Body of pancreas (tissue), 4 donors: Measurements from ENCODE around the gene LPAR2. TPM values are rescaled to one million over a fixed set of nuclear protein-coding genes. Genes with fewer than 3 reads are reported as not detected.

Experiments
- ATAC-seq: fragments of 150-250 bp; one replicate; pipeline ENCODE4 v1.9.1; 2016
- DNase-seq, 4 donors: peaks; one replicate each; pipeline ENCODE4 v3.0.0-alpha.2; 2019
- H3K27ac ChIP-seq, 4 donors: fragments of 200-600 bp; sonication (generic); 1 replicate in 3 of 4; 2 replicates in 1 of 4; pipeline versions ENCODE4 v1.5.1 to v1.6.1; 2016 to 2019; ENCODE audit warnings: mild to moderate bottlenecking in 1 of 4, mixed read lengths in 1 of 4, moderate library complexity in 1 of 4
- H3K27me3 ChIP-seq, 2 donors: fragments of 200-600 bp; sonication (generic); one replicate each; pipeline ENCODE4 v1.6.0; 2016; ENCODE audit warnings: mild to moderate bottlenecking in 1 of 2
- H3K36me3 ChIP-seq, 2 donors: fragments of 200-600 bp; sonication (generic); replicated peaks in 1 of 2; 2 replicates each; pipeline ENCODE4 v1.5.1; 2016; ENCODE audit warnings: low read depth in 2 of 2; ENCODE audit not compliant: insufficient read depth in 1 of 2
- H3K4me1 ChIP-seq: fragments of 200-600 bp; sonication (generic); one replicate; pipeline ENCODE4 v1.6.0; 2016
- H3K4me3 ChIP-seq, 2 donors: fragments of 200-600 bp; sonication (generic); 1 replicate in 1 of 2; 2 replicates in 1 of 2; pipeline ENCODE4 v1.5.1; 2016 to 2019
- H3K9me3 ChIP-seq, 3 donors: fragments of 200-600 bp; sonication (generic); 1 replicate in 2 of 3; 2 replicates in 1 of 3; pipeline ENCODE4 v1.5.1; 2016
- POLR2A ChIP-seq, 3 donors: fragments of 450-650 bp; IDR thresholded peaks; one replicate each; pipeline ENCODE4 v1.6.1; 2016; ENCODE audit warnings: antibody characterized with exemption in 3 of 3, mild to moderate bottlenecking in 2 of 3
- whole genome bisulfite sequencing, 2 donors: methylation state at CpG; one replicate each; pipeline ENCODE4 v1.1.5; 2017; 5-methylcytosine and 5-hydroxymethylcytosine counted together
- intact Hi-C: fragments of 100-400 bp; cut with DNase I; formaldehyde crosslinking; loops from one replicate; pipeline ENCODE4 v1.15.1; 2023
- total RNA-seq, 2 donors: library from RNA; depleted of rRNA; stranded (reverse); fragments of >200 nt; gene quantifications; one replicate each; pipeline ENCODE4 v1.1.0, GENCODE V29; 2016
- TF ChIP-seq, protein P1 (sequence below), 7 experiments: fragments of 450-650 bp in 4 of 7; fragments of 200-600 bp in 3 of 7; sonication (generic) in 3 of 7; IDR thresholded peaks; one replicate each; pipeline ENCODE4 v1.5.1; 2016 to 2019; ENCODE audit warnings: antibody characterized with exemption in 7 of 7

LPAR2 gene
- total RNA-seq, 2 donors from 2014 or later, result 14.3 to 20.8 TPM

DNA sequence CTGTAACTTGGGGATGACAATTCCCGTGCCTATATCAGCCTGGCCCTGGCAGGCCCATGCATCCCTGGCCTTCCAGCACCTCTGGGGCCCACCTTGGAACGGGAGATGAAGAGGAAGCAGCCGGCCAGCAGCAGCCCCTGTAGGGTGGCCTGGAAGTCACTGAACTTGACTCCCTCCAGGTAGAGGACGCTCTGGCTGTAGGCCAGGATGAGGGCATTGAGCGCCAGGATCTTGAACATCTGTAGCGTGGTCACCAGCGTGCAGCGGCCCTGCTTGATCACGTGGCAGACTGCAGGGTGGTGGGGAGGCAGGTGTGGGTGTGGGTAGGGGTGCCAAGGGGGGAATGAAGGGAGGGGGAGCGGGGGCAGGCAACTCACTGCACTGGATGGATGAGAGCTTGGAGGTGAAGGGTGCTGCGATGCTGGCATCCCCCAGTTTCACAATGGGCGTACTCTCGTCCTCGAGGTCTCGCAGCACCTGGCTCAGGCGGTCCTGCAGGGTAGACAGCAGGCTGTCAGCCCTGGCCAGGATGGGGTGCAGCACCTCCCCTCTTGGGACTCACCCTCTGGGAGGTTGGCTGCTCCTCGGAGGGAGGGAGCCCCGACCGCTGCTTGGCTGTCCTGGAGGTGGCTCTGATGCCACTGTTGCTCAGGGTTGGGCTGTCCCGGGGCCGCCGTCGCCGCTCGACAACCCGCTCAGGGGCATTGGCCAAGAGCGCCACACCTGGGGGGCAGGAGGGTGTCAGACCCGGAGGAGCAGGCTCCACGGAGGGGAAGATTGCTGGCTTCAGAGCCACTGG is 19.2 kb upstream of the LPAR2 start:
- WGBS, 2 donors, result 90 to 93% methylated on average over 5 to 25 of the region's 29 CpGs
- Histone ChIP-seq H3K4me1 (peaks cover 14% of the 10 kb centered on the region), H3K36me3 (peaks cover 11 to 34% of the 10 kb centered on the region in 2 donors), H3K27ac (no peak overlapping the region), H3K9me3 (no peaks in the 10 kb centered on the region), H3K4me3 (no peak overlapping the region), H3K27me3 (no peaks in the 10 kb centered on the region)
- no peak for ATAC-seq
- no peak for DNase-seq
- intact Hi-C loops, result loop anchor here (5.0 kb wide), 1 partner anchor 120 kb away; the partner anchor contains the start of gene YJEFN3
- TF ChIP-seq, protein P1, sequence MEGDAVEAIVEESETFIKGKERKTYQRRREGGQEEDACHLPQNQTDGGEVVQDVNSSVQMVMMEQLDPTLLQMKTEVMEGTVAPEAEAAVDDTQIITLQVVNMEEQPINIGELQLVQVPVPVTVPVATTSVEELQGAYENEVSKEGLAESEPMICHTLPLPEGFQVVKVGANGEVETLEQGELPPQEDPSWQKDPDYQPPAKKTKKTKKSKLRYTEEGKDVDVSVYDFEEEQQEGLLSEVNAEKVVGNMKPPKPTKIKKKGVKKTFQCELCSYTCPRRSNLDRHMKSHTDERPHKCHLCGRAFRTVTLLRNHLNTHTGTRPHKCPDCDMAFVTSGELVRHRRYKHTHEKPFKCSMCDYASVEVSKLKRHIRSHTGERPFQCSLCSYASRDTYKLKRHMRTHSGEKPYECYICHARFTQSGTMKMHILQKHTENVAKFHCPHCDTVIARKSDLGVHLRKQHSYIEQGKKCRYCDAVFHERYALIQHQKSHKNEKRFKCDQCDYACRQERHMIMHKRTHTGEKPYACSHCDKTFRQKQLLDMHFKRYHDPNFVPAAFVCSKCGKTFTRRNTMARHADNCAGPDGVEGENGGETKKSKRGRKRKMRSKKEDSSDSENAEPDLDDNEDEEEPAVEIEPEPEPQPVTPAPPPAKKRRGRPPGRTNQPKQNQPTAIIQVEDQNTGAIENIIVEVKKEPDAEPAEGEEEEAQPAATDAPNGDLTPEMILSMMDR (IDR thresholded peaks at IDR 0.05), result no peak
- TF ChIP-seq POLR2A (IDR thresholded peaks at IDR 0.05), result no peak

DNA sequence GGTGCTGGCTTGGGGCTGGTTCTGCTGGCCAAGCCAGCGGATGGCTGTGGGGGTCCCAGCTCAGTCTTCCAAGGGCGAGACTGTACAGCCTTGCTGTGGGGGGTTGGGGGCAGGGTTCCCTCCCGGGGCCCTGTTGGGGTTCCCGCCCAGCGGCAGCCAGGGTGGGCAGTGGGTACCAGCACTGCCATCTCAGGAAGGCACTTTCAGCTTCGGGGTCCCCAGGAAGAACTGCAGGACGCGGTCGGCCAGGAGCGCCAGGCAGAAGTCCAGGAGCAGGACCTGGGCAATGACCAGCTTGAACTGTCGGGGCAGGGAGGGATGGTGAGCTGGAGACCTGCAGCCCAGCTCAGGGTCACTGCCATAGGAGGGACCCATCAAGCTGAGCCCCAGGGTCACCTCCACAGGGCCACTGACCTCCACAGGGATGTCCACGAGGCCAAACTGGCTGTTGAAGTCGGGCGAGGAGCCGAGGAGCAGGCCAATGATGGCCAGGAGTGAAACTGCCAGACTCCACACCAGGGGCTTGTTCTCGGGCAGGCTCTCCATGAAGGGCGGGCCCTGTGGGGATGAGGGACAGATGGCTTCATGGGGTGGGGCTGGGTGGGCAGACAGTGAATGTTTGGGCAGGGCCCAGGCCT is 17.3 kb upstream of the LPAR2 start:
- Histone ChIP-seq H3K27me3 (no peaks in the 10 kb centered on the region), H3K27ac (no peak overlapping the region), H3K9me3 (no peaks in the 10 kb centered on the region), H3K4me1 (peaks cover 14% of the 10 kb centered on the region), H3K4me3 (no peak overlapping the region), H3K36me3 (peaks cover 11 to 26% of the 10 kb centered on the region in 2 donors)
- ATAC-seq, result no peak
- no peak for TF ChIP-seq POLR2A (IDR thresholded peaks at IDR 0.05)
- TF ChIP-seq, protein P1 (IDR thresholded peaks at IDR 0.05), result no peak
- WGBS, 2 donors, result 92% methylated on average over 11 of the region's 17 CpGs; no CpG with 5 or more reads in 1 of the 2 donors
- DNase-seq, result no peak
- intact Hi-C loops, result loop anchor here (5.0 kb wide), 1 partner anchor 118 kb away; the partner anchor contains the start of gene YJEFN3

DNA sequence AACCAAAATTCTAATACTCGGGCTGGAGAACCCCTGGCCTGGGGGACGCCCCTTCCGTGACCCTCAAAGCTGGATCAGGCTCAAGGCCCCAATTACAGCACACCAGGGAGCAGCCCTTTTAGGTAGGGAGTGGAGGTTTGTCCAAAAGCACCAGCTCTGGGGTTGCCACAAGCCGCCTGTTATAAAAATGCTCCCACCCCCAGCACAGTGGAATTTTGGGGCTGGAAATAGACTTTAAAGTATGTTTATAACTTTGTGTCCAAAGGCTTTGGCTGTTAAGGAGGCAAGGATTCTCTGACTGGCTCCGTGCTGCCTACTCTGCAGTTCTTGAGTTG is 16.0 kb upstream of the LPAR2 start:
- H3K4me1 ChIP-seq, result peaks cover 14% of the 10 kb centered on the region
- WGBS, 2 donors, result 23 to 24% methylated on average over 3 to 5 of the region's 5 CpGs
- H3K27me3 ChIP-seq, result no peaks in the 10 kb centered on the region
- H3K9me3 ChIP-seq, result no peaks in the 10 kb centered on the region
- H3K36me3 ChIP-seq, result peaks cover 11 to 22% of the 10 kb centered on the region in 2 donors
- no peak for ATAC-seq
- H3K27ac ChIP-seq, result peak overlapping the region in 1 of 4 donors; percentile 73
- intact Hi-C loops, result no loop called here
- H3K4me3 ChIP-seq, result no peak overlapping the region
- DNase-seq, result no peak
- TF ChIP-seq POLR2A (IDR thresholded peaks at IDR 0.05), result no peak
- TF ChIP-seq, protein P1 (IDR thresholded peaks at IDR 0.05), result peak in 1 of 7 experiments; percentile 21

DNA sequence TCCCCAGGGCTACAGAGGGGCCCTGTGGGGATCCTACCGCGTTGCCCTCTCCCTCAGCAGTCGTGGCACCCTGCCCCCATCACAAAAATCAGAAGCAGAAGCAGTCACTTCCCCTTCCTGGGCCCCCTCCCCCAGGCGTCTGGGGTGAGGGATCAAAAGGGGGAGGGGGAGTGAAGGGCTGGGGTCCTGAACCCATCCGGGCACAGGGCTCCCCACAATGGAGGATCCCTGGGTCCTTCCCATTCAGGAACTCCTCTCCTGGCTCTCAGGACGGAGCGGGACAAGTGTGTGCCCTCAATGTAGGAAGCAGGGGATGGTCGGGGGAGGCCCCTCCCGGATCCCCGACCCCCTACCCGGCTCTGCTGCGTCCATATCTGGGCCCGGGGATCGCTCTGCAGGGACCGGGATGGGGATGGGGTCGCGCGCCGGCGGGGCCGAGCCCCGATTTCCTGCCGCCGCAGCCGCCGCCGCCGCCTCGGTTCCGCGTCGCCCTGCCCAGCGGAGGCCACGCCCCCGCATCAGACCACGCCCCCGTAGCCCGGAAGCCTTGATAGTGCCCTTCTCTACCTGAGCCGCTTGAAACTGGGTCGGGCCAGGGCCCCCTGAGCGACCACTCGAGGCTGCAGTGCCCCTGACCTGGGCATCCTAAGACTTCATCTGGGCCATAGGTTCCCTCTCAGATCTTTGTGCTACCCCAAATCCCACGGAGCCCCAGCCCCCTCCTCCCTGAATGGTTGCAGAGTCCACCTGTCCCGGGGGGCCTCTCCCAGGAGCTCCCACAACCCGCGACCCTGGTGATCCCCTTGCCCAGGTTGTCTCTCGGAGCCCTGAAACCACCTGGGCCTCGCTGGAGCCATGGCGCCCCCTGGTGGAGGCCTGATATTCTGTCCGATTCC is 15.4 kb upstream of the LPAR2 start, which contains the start of gene GMIP:
GMIP (minus strand) TSS at position 500 of the 896 bp plus-strand sequence; CDS start at position 372, 128 bp downstream.
- H3K9me3 ChIP-seq, result no peaks in the 10 kb centered on the region
- ATAC-seq (peak; percentile 90), DNase-seq (peak; percentile 82 to 88 (median 84))
- H3K4me1 ChIP-seq, result peaks cover 14% of the 10 kb centered on the region
- intact Hi-C loops, result no loop called here
- peak within 1 kb of the TSS; percentile 30 to 75 for H3K4me3 ChIP-seq
- peaks cover 11 to 22% of the 10 kb centered on the region in 2 donors for H3K36me3 ChIP-seq
- 1% methylated on average over 31 to 49 of the region's 50 CpGs for WGBS, 2 donors
- H3K27me3 ChIP-seq, result no peaks in the 10 kb centered on the region
- TF ChIP-seq, protein P1 (IDR thresholded peaks at IDR 0.05), result peak; percentile 69 to 88 (median 77)
- TF ChIP-seq POLR2A (IDR thresholded peaks at IDR 0.05), result peak; percentile 27 to 60 (median 55)
- H3K27ac ChIP-seq, result peak within 1 kb of the TSS; percentile 37 to 73 (median 62)
